GM10266 (cell line): Measurements from ENCODE around the gene MEF2A.

Experiments
- DNase-seq: peaks from one replicate; pipeline ENCODE4 v3.0.0; 2012; ENCODE audit errors: extremely low spot score
- CTCF ChIP-seq: IDR thresholded peaks from 2 replicates; pipeline ENCODE4 v1.5.1; 2012; ENCODE audit warnings: mild to moderate bottlenecking, low read depth; ENCODE audit not compliant: control insufficient read depth, insufficient read depth; ENCODE audit errors: missing control alignments

Gene MEF2A

DNA sequence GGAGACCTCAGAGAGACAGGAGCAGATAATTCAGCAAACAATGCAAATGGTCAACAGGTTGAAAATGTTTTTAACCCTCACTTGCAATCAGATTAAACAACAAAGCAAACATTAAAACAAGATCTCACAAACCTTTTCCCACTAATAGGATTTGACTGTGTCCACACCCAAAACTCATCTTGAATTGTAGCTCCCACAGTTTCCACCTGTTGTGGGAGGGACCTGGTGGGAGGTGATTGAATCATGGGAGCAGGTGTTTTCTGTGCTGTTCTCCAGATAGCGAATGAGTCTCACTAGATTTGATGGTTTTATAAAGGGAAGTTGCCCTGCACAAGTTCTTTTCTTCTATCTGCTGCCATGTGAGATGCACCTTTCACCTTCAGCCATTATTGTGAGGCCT is 168.8 kb downstream of the MEF2A start:
- DNase-seq: no peak
- no peak for TF ChIP-seq CTCF

GRCh38 chr15:99735868-99736267 is 170.1 kb downstream of the MEF2A start:
- DNase-seq: no peak
- TF ChIP-seq CTCF: no peak

GRCh38 chr15:99736702-99737101 is 170.9 kb downstream of the MEF2A start:
- no peak for DNase-seq
- no peak for TF ChIP-seq CTCF

DNA sequence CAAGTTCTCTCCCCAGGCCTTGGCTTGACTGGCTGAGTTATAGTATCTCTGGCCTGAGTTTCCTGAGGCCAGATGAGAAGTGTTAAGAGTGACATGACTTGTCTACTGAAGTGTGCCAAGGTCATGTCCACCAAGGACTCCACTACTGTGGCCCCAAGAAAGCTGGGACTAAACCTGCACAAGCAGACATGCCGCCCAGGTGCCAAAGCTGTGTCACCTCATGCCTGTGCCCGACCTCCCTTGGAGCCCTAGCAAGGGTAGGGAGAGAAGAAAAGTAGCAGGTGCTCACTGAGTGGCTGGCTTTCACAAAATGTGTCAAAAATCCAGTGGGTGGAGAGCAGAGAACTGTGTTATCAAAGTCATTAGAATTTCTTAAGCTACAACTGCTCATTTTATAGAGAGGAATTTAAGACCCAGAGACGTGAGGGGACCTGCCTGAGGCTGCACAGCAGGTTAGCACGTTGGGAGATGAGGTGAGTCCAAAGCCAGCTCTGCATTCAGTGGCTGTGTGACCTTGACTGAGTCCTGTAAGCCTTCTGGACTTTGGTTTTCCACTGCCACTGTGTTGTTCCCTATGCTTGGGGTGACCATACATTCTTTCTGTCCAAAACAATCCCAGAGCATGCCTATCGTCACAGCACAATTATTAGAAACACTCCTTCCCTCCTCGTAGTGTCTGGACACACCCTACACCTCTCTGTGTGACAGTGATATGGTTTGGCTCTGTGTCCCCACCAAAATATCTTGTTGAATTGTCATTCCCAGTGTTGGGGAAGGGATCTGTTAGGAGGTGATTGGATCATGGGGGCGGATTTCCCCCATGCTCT is 172.4 kb downstream of the MEF2A start:
- TF ChIP-seq CTCF: no peak
- no peak for DNase-seq

GRCh38 chr15:99741835-99742234 is 176.1 kb downstream of the MEF2A start:
- no peak for TF ChIP-seq CTCF
- DNase-seq: no peak

GRCh38 chr15:99744142-99744541 is 178.4 kb downstream of the MEF2A start:
- DNase-seq: no peak
- TF ChIP-seq CTCF: no peak

DNA sequence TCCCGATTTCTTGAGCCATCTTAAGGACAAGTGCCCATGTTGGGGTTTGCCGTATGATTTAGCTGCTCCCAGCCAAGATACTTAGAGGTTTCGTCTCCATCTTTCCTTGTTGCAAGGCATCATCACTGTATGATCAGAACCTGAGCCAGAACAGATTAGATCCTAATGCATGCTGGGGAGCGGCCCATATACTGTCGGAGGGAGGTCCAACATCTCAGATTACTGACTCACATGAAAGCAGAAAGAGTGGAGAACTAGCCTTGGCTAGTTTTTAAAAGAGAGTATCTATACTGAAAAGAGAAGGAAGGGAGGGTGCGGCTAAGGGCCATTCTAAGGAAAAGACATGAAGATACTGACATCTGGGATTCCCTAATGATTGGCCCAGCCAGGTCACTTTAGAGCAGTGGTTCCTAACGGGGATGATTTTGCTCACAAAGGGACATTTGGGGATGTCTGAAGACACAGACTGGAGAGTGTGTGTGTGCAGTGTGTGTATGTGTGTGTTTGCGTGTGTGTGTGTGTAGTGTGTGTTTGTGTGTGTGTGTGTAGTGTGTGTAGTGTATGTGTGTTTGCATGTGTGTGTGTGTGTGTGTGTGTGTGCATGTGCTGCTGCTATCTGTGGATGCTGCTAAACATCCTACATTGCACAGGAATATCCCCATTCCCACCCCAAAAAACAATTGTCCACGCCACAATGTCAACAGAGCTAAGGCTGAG is 179.7 kb downstream of the MEF2A start:
- no peak for DNase-seq
- no peak for TF ChIP-seq CTCF
